H1 (cell line): Measurements from ENCODE around the gene TACC2. TPM values are rescaled to one million over a fixed set of nuclear protein-coding genes. Genes with fewer than 3 reads are reported as not detected.

ENCODE experiments used
- CTCF ChIA-PET: fragments of 300-600 bp; sonication (Branson Sonifier 250); formaldehyde crosslinking; loops from one replicate; lab custom pipeline; 2021; ENCODE audit not compliant: partially characterized antibody; lab: Charles Lee
- POLR2A ChIA-PET: fragments of 300-600 bp; sonication (Branson Sonifier 250); formaldehyde crosslinking; loops from one replicate; lab custom pipeline; 2021; ENCODE audit warnings: inconsistent platforms; ENCODE audit not compliant: partially characterized antibody; lab: Charles Lee
- DNase-seq, 2 experiments: peaks; one replicate each; pipeline versions ENCODE4 v3.0.0 to v3.0.0-alpha.2; 2010 to 2022; ENCODE audit warnings: low spot score in 2 of 2, low read depth in 1 of 2, mixed read lengths in 1 of 2
- FAIRE-seq: peaks from 2 replicates; lab custom pipeline; 2011; peaks lifted over from hg19 to GRCh38; lab: Jason Lieb, UNC
- H2AFZ ChIP-seq: 2 replicates; pipeline ENCODE4 v1.8.1; 2012; ENCODE audit warnings: low read length, inconsistent platforms
- H2AK5ac ChIP-seq: 2 replicates; pipeline ENCODE4 v1.6.1; 2013; ENCODE audit warnings: low read depth, low read length
- H2BK120ac ChIP-seq: replicated peaks from 2 replicates; pipeline ENCODE3; 2013; ENCODE audit warnings: low read depth, low read length, inconsistent platforms
- H2BK12ac ChIP-seq: 2 replicates; pipeline ENCODE4 v1.6.1; 2013; ENCODE audit warnings: low read depth, low read length
- H2BK15ac ChIP-seq: 2 replicates; pipeline ENCODE4 v1.6.1; 2013; ENCODE audit warnings: low read length
- H2BK20ac ChIP-seq: 2 replicates; pipeline ENCODE4 v1.6.1; 2013; ENCODE audit warnings: low read length
- H2BK5ac ChIP-seq: 2 replicates; pipeline ENCODE4 v1.6.1; 2013; ENCODE audit warnings: low read depth, low read length
- H3K14ac ChIP-seq: 2 replicates; pipeline ENCODE4 v1.6.1; 2013; ENCODE audit warnings: inconsistent platforms; ENCODE audit not compliant: insufficient read length
- H3K18ac ChIP-seq: 2 replicates; pipeline ENCODE4 v1.6.1; 2013; ENCODE audit warnings: low read length; ENCODE audit errors: extremely low read depth
- H3K23ac ChIP-seq: 2 replicates; pipeline ENCODE4 v1.6.1; 2013; ENCODE audit warnings: inconsistent platforms; ENCODE audit not compliant: insufficient read length
- H3K23me2 ChIP-seq: 2 replicates; pipeline ENCODE4 v1.6.1; 2013; ENCODE audit warnings: low read depth, low read length
- H3K27ac ChIP-seq: 2 replicates; pipeline ENCODE4 v1.6.1; 2011; ENCODE audit warnings: low read depth, low read length, inconsistent platforms
- H3K27me3 ChIP-seq, 4 experiments: replicated peaks in 1 of 4; 1 replicate in 1 of 4; 2 replicates in 3 of 4; pipeline versions ENCODE4 v1.6.1 to v1.8.1; 2011 to 2013; ENCODE audit warnings: low read length in 3 of 4, mild to moderate bottlenecking in 3 of 4, inconsistent platforms in 2 of 4, mixed read lengths in 2 of 4, moderate library complexity in 1 of 4; ENCODE audit not compliant: control insufficient read depth in 3 of 4, insufficient read depth in 3 of 4; ENCODE audit errors: extremely low read depth in 1 of 4
- H3K36me3 ChIP-seq, 4 experiments: 2 replicates each; pipeline versions ENCODE4 v1.6.1 to v1.8.1; 2011 to 2013; ENCODE audit warnings: mild to moderate bottlenecking in 4 of 4, low read length in 3 of 4, moderate library complexity in 2 of 4, control low read depth in 1 of 4, inconsistent platforms in 1 of 4; ENCODE audit not compliant: insufficient read depth in 4 of 4, control insufficient read depth in 2 of 4
- H3K4ac ChIP-seq: replicated peaks from 2 replicates; pipeline ENCODE3; 2013; ENCODE audit warnings: low read length, low read depth, mixed read lengths, inconsistent platforms; ENCODE audit not compliant: insufficient read length
- H3K4me1 ChIP-seq, 4 experiments: replicated peaks in 1 of 4; 1 replicate in 1 of 4; 2 replicates in 3 of 4; pipeline versions ENCODE4 v1.6.1 to v1.8.1; 2011 to 2013; ENCODE audit warnings: low read length in 3 of 4, inconsistent platforms in 2 of 4, mixed read lengths in 1 of 4; ENCODE audit not compliant: insufficient read depth in 4 of 4, control insufficient read depth in 3 of 4
- H3K4me2 ChIP-seq, 2 experiments: 2 replicates each; pipeline versions ENCODE4 v1.6.1 to v1.8.1; 2011 to 2013; ENCODE audit warnings: low read depth in 2 of 2, low read length in 2 of 2, control low read depth in 1 of 2, inconsistent platforms in 1 of 2, mild to moderate bottlenecking in 1 of 2; ENCODE audit not compliant: insufficient read depth in 1 of 2
- H3K4me3 ChIP-seq, 4 experiments: fragments of 200-600, 300-600 bp in 1 of 4; sonication (generic), shearing (Covaris generic), sonication (Bioruptor Twin) in 1 of 4; 2 replicates each; pipeline versions ENCODE4 v1.5.1 to v1.8.1; 2011 to 2016; ENCODE audit warnings: low read length in 4 of 4, low read depth in 3 of 4, control low read depth in 2 of 4, inconsistent platforms in 2 of 4, mild to moderate bottlenecking in 2 of 4, mixed read lengths in 1 of 4, moderate library complexity in 1 of 4; ENCODE audit not compliant: insufficient read depth in 2 of 4; ENCODE audit errors: extremely low read depth in 1 of 4
- H3K56ac ChIP-seq: replicated peaks from 2 replicates; pipeline ENCODE3; 2013; ENCODE audit warnings: low read depth, mild to moderate bottlenecking, mixed read lengths, low read length, inconsistent platforms; ENCODE audit not compliant: insufficient read length
- H3K79me1 ChIP-seq: 2 replicates; pipeline ENCODE4 v1.6.1; 2013; ENCODE audit warnings: low read depth, low read length, control low read depth
- H3K79me2 ChIP-seq, 2 experiments: 2 replicates each; pipeline versions ENCODE4 v1.6.1 to v1.8.1; 2012 to 2013; ENCODE audit warnings: low read length in 2 of 2, mild to moderate bottlenecking in 2 of 2, inconsistent platforms in 1 of 2; ENCODE audit not compliant: insufficient read depth in 2 of 2, control insufficient read depth in 1 of 2
- H3K9ac ChIP-seq, 4 experiments: replicated peaks in 1 of 4; 1 replicate in 1 of 4; 2 replicates in 3 of 4; pipeline versions ENCODE4 v1.6.1 to v1.8.1; 2011 to 2013; ENCODE audit warnings: low read depth in 3 of 4, low read length in 3 of 4, control low read depth in 2 of 4, mild to moderate bottlenecking in 2 of 4, moderate library complexity in 2 of 4, inconsistent platforms in 1 of 4; ENCODE audit errors: extremely low read depth in 1 of 4
- H3K9me3 ChIP-seq, 2 experiments: 2 replicates each; pipeline versions ENCODE4 v1.6.1 to v1.8.1; 2012 to 2013; ENCODE audit warnings: mild to moderate bottlenecking in 2 of 2, moderate library complexity in 2 of 2, control low read depth in 1 of 2, inconsistent platforms in 1 of 2, low read depth in 1 of 2, low read length in 1 of 2, mixed read lengths in 1 of 2; ENCODE audit not compliant: insufficient read depth in 2 of 2
- H4K20me1 ChIP-seq, 2 experiments: replicated peaks in 1 of 2; 2 replicates each; pipeline versions ENCODE3 to v1.8.1; 2011 to 2013; ENCODE audit warnings: inconsistent platforms in 2 of 2, low read length in 2 of 2, mild to moderate bottlenecking in 1 of 2; ENCODE audit not compliant: insufficient read depth in 2 of 2, control insufficient read depth in 1 of 2
- H4K5ac ChIP-seq: 2 replicates; pipeline ENCODE4 v1.6.1; 2013; ENCODE audit warnings: low read length, low read depth, mixed read lengths, inconsistent platforms; ENCODE audit not compliant: insufficient read length
- H4K8ac ChIP-seq: 2 replicates; pipeline ENCODE4 v1.8.0; 2013; ENCODE audit warnings: mild to moderate bottlenecking, moderate library complexity, low read length, inconsistent platforms; ENCODE audit not compliant: insufficient read depth; ENCODE audit errors: extremely low read depth
- H4K91ac ChIP-seq: replicated peaks from 2 replicates; pipeline ENCODE3; 2013; ENCODE audit warnings: low read length, mixed read lengths, inconsistent platforms; ENCODE audit not compliant: insufficient read length
- CEBPB ChIP-seq: IDR thresholded peaks from 2 replicates; pipeline ENCODE4 v1.6.1; 2012; ENCODE audit warnings: low read depth, low read length
- KDM1A ChIP-seq: fragments of 200-600, 300-600 bp; sonication (generic); IDR thresholded peaks from 2 replicates; pipeline ENCODE4 v1.7.1; 2016; ENCODE audit warnings: mild to moderate bottlenecking, low read length, borderline replicate concordance
- WGBS, 2 experiments: shearing (Covaris generic) in 1 of 2; methylation state at CpG; one replicate each; pipeline versions ENCODE4 v1.1.6 to v1.1.7; 2013 to 2015; ENCODE audit warnings: low lambda C conversion rate in 2 of 2, mixed read lengths in 2 of 2, inconsistent platforms in 1 of 2, low coverage in 1 of 2, missing lambda C conversion rate in 1 of 2; ENCODE audit not compliant: insufficient replicate concordance in 2 of 2, insufficient coverage in 1 of 2, insufficient read length in 1 of 2; ENCODE audit errors: extremely low coverage in 1 of 2, missing lambda C conversion rate in 1 of 2; 5-methylcytosine and 5-hydroxymethylcytosine counted together
- polyA plus RNA-seq, 7 experiments: library from polyadenylated mRNA; depleted of rRNA in 3 of 7; stranded (reverse) in 5 of 7; unstranded in 2 of 7; fragments of >200 nt in 5 of 7; fragments of 200-250 nt in 2 of 7; gene quantifications; 1 replicate in 5 of 7; 2 replicates in 1 of 7; 4 replicates in 1 of 7; pipeline versions ENCODE4 v1.2.1 to v1.2.3, GENCODE V29; 2011 to 2013; ENCODE audit warnings: missing spikeins in 2 of 7, mixed read lengths in 2 of 7
- total RNA-seq: library from RNA; stranded (reverse); fragmentation: NEBNext Ultra II Directional; extraction: Animal tissue kit (Norgen Biotek cat#: 25700); gene quantifications from 2 replicates; pipeline ENCODE4 v1.2.1, GENCODE V29; 2021

Gene TACC2
- total and polyA plus RNA-seq, 2 of the 8 experiments (the other 6 are each of a cell fraction or from before 2014, with no cell fraction given): 21.2 to 46.6 TPM

GRCh38 chr10:122143238-122143841 is 154.4 kb downstream of the TACC2 start:
- H3K9ac ChIP-seq: no peak overlapping the region
- no peak overlapping the region; the same call in 1 of the 2 replicates for H4K8ac ChIP-seq
- no peak overlapping the region for H3K4me2 ChIP-seq
- POLR2A ChIA-PET: interaction anchor here (0.6 to 1.8 kb wide), 5 partner anchors 11 to 78 kb away, joined by 3 to 5 read pairs (median 4); no protein-coding TSS in a partner anchor
- FAIRE-seq (no peak), DNase-seq (no peak)
- TF ChIP-seq CEBPB (peak; percentile 84), KDM1A (no peak)
- no peak overlapping the region for H2BK15ac ChIP-seq
- no peak overlapping the region for H3K4ac ChIP-seq
- no peak overlapping the region for H3K4me3 ChIP-seq
- H3K18ac ChIP-seq: no peak overlapping the region
- H4K20me1 ChIP-seq: peaks cover 0 to 4% of the 10 kb centered on the region in 2 experiments
- no peak overlapping the region for H4K91ac ChIP-seq
- H3K79me2 ChIP-seq: peaks cover 0 to 7% of the 10 kb centered on the region in 2 experiments; a peak in 1 of 4 replicates
- H3K4me1 ChIP-seq: peaks cover 0 to 7% (median 3%) of the 10 kb centered on the region in 4 experiments; a peak in 5 of 7 replicates
- H2AFZ ChIP-seq: no peak overlapping the region
- no peak overlapping the region for H4K5ac ChIP-seq
- H3K9me3 ChIP-seq: peaks cover 4 to 8% of the 10 kb centered on the region in 2 experiments; a peak in 3 of 4 replicates
- H3K23ac ChIP-seq: no peak overlapping the region
- WGBS, 2 experiments: 82% methylated on average over 13 of the region's 14 CpGs; no CpG with 5 or more reads in 1 of the 2 experiments
- peaks cover 2 to 11% (median 4%) of the 10 kb centered on the region in 4 experiments; a peak in 5 of 8 replicates for H3K36me3 ChIP-seq
- CTCF ChIA-PET: interaction anchor here (0.6 to 6.0 kb wide), 20 partner anchors 9 to 307 kb away, joined by 3 to 65 read pairs (median 8); no protein-coding TSS in a partner anchor
- H3K56ac ChIP-seq: no peak overlapping the region
- H2BK5ac ChIP-seq: no peak overlapping the region
- H3K23me2 ChIP-seq: no peaks in the 10 kb centered on the region
- no peak overlapping the region for H2BK120ac ChIP-seq
- H3K79me1 ChIP-seq: peaks cover 3% of the 10 kb centered on the region; the same call in 1 of the 2 replicates
- H3K14ac ChIP-seq: no peak overlapping the region
- H2BK12ac ChIP-seq: no peak overlapping the region
- H3K27me3 ChIP-seq: no peaks in the 10 kb centered on the region
- H2AK5ac ChIP-seq: no peak overlapping the region; the same call in 1 of the 2 replicates
- H3K27ac ChIP-seq: no peak overlapping the region
- H2BK20ac ChIP-seq: no peak overlapping the region
